GM18907 (cell line): ENCODE results near the gene CDIPT.
"Not testable (repeated sequence)": the region's sequence is repeated elsewhere in the genome, so short reads cannot be mapped to it uniquely, and the experiment has no call there.

Source experiments
- ATAC-seq: cut with Tn5 transposase; IDR thresholded peaks from one replicate; pipeline ENCODE4 v1.9.1; 2021; ENCODE audit warnings: mild to moderate bottlenecking, moderate library complexity; ENCODE audit not compliant: unreplicated experiment

Gene CDIPT

GRCh38 chr16:29897333-29897732 is 34.3 kb upstream of the CDIPT start:
- ATAC-seq, result no peak

- no peak for ATAC-seq
Observed at GRCh38 chr16:29896841-29897240, 33.8 kb upstream of the CDIPT start.

GRCh38 chr16:29894352-29894751 is 31.3 kb upstream of the CDIPT start:
- ATAC-seq, result no peak

- ATAC-seq, result no peak
Observed at GRCh38 chr16:29893553-29893952, 30.5 kb upstream of the CDIPT start.

GRCh38 chr16:29892458-29892813 is 29.4 kb upstream of the CDIPT start:
- ATAC-seq, result no peak

GRCh38 chr16:29891525-29892457 is 28.8 kb upstream of the CDIPT start:
- ATAC-seq, result no peak

GRCh38 chr16:29889372-29889771 is 26.3 kb upstream of the CDIPT start:
- not testable (repeated sequence) for ATAC-seq

GRCh38 chr16:29883987-29884386 is 21.0 kb upstream of the CDIPT start:
- no peak for ATAC-seq

GRCh38 chr16:29881050-29881449 is 18.0 kb upstream of the CDIPT start:
- ATAC-seq, result no peak

- ATAC-seq, result no peak
Observed at GRCh38 chr16:29878172-29878571, 15.1 kb upstream of the CDIPT start.

GRCh38 chr16:29877266-29877961 is 14.4 kb upstream of the CDIPT start:
- no peak for ATAC-seq

GRCh38 chr16:29876594-29877249 is 13.7 kb upstream of the CDIPT start:
- no peak for ATAC-seq

- ATAC-seq, result no peak
Observed at GRCh38 chr16:29876217-29876593, 13.2 kb upstream of the CDIPT start.

GRCh38 chr16:29875206-29875605 is 12.2 kb upstream of the CDIPT start:
- ATAC-seq, result no peak

GRCh38 chr16:29873319-29873718 is 10.3 kb upstream of the CDIPT start:
- ATAC-seq, result no peak

- ATAC-seq, result no peak
Observed at GRCh38 chr16:29871822-29872546, 9.0 kb upstream of the CDIPT start.

- not testable (repeated sequence) for ATAC-seq
Observed at GRCh38 chr16:29869067-29869466, 6.0 kb upstream of the CDIPT start.

GRCh38 chr16:29868396-29869009 is 5.5 kb upstream of the CDIPT start:
- no peak for ATAC-seq

GRCh38 chr16:29864205-29864604 is 1.2 kb upstream of the CDIPT start:
- ATAC-seq, result no peak

- no peak for ATAC-seq
Observed at GRCh38 chr16:29863669-29863984, 601 bp upstream of the CDIPT start.

- ATAC-seq, result no peak
Observed at GRCh38 chr16:29862383-29862883, 593 bp downstream of the CDIPT start.
